T-helper 1 cell treated with Interleukin-12 subunit alpha and Interleukin-12 subunit beta and Interleukin-4 antibody, amounts not matched to agents 30 μg/mL and 1 μg/mL, for 36 hours (primary cell): ENCODE results near the gene RPSA.

Source experiments
- H3K27ac Mint-ChIP-seq: one replicate; pipeline ENCODE4 v1.8.0; 2021; ENCODE audit warnings: mild to moderate bottlenecking, mixed read lengths
- H3K27me3 Mint-ChIP-seq: one replicate; pipeline ENCODE4 v1.8.0; 2021; ENCODE audit warnings: low read depth, mixed read lengths
- H3K36me3 Mint-ChIP-seq: one replicate; pipeline ENCODE4 v1.8.0; 2021; ENCODE audit warnings: low read depth, mixed read lengths
- H3K4me1 Mint-ChIP-seq: one replicate; pipeline ENCODE4 v1.8.0; 2021; ENCODE audit warnings: low read depth, mixed read lengths
- H3K4me3 Mint-ChIP-seq: one replicate; pipeline ENCODE4 v1.8.0; 2021; ENCODE audit warnings: mild to moderate bottlenecking, moderate library complexity, mixed read lengths
- H3K9me3 Mint-ChIP-seq: one replicate; pipeline ENCODE4 v1.8.0; 2021; ENCODE audit warnings: mixed read lengths

The RPSA gene

GRCh38 chr3:39423436-39423970 is 17.0 kb downstream of the RPSA start:
- H3K27ac Mint-ChIP-seq, result no peak overlapping the region

GRCh38 chr3:39426312-39426711 is 19.8 kb downstream of the RPSA start:
- Mint-ChIP-seq H3K27ac (no peak overlapping the region), H3K4me1 (no peaks in the 10 kb centered on the region), H3K36me3 (no peaks in the 10 kb centered on the region), H3K27me3 (no peaks in the 10 kb centered on the region), H3K4me3 (no peak overlapping the region), H3K9me3 (no peaks in the 10 kb centered on the region)

More at GRCh38 chr3:39423436-39423970, 17.0 kb downstream of the RPSA start:
- Mint-ChIP-seq H3K4me1 (no peaks in the 10 kb centered on the region), H3K36me3 (no peaks in the 10 kb centered on the region), H3K27me3 (no peaks in the 10 kb centered on the region), H3K4me3 (no peak overlapping the region), H3K9me3 (no peaks in the 10 kb centered on the region)

GRCh38 chr3:39427506-39427905 is 21.0 kb downstream of the RPSA start:
- Mint-ChIP-seq H3K4me3 (no peak overlapping the region), H3K36me3 (no peaks in the 10 kb centered on the region), H3K27me3 (no peaks in the 10 kb centered on the region), H3K27ac (no peak overlapping the region), H3K9me3 (no peaks in the 10 kb centered on the region), H3K4me1 (no peaks in the 10 kb centered on the region)

GRCh38 chr3:39428745-39429201 is 22.3 kb downstream of the RPSA start:
- Mint-ChIP-seq H3K27ac (no peak overlapping the region), H3K36me3 (no peaks in the 10 kb centered on the region), H3K9me3 (no peaks in the 10 kb centered on the region), H3K4me1 (no peaks in the 10 kb centered on the region), H3K4me3 (no peak overlapping the region), H3K27me3 (no peaks in the 10 kb centered on the region)

- Mint-ChIP-seq H3K9me3 (no peaks in the 10 kb centered on the region), H3K4me3 (no peak overlapping the region), H3K27ac (no peak overlapping the region), H3K4me1 (no peaks in the 10 kb centered on the region), H3K27me3 (no peaks in the 10 kb centered on the region), H3K36me3 (no peaks in the 10 kb centered on the region)
These were observed 22.9 kb downstream of the RPSA start for GRCh38 chr3:39429466-39429865.

DNA sequence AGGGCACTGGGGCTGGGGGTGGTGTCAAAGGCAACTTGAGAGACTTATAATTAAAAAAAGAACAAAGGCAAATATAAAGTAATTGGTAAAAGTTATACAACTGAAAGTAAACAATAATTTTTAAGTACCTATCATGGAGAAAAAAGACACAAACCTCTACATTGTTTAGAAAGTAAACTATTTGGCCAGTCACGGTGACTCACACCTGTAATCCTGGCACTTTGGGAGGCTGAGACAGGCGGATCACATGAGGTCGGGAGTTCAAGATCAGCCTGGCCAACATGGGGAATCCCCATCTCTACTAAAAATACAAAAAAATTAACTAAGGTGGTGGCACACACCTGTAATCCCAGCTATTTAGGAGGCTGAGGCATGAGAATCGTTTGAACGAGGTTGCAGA is 25.8 kb downstream of the RPSA start:
- H3K27ac Mint-ChIP-seq, result no peak overlapping the region

GRCh38 chr3:39433642-39434041 is 27.1 kb downstream of the RPSA start:
- no peaks in the 10 kb centered on the region for H3K4me1 Mint-ChIP-seq
- H3K9me3 Mint-ChIP-seq, result no peaks in the 10 kb centered on the region

More for the DNA sequence above, 25.8 kb downstream of the RPSA start:
- no peaks in the 10 kb centered on the region for H3K9me3 Mint-ChIP-seq
- no peaks in the 10 kb centered on the region for H3K4me1 Mint-ChIP-seq
- H3K36me3 Mint-ChIP-seq, result no peaks in the 10 kb centered on the region
- no peak overlapping the region for H3K4me3 Mint-ChIP-seq
- no peaks in the 10 kb centered on the region for H3K27me3 Mint-ChIP-seq

GRCh38 chr3:39434574-39434973 is 28.1 kb downstream of the RPSA start:
- H3K4me1 Mint-ChIP-seq, result no peaks in the 10 kb centered on the region
- H3K9me3 Mint-ChIP-seq, result no peaks in the 10 kb centered on the region
- no peak overlapping the region for H3K27ac Mint-ChIP-seq
- no peaks in the 10 kb centered on the region for H3K36me3 Mint-ChIP-seq
- no peak overlapping the region for H3K4me3 Mint-ChIP-seq
- no peaks in the 10 kb centered on the region for H3K27me3 Mint-ChIP-seq

More at GRCh38 chr3:39433642-39434041, 27.1 kb downstream of the RPSA start:
- Mint-ChIP-seq H3K36me3 (no peaks in the 10 kb centered on the region), H3K27me3 (no peaks in the 10 kb centered on the region), H3K27ac (no peak overlapping the region), H3K4me3 (no peak overlapping the region)

GRCh38 chr3:39435006-39435748 is 28.7 kb downstream of the RPSA start:
- no peak overlapping the region for H3K27ac Mint-ChIP-seq
- H3K27me3 Mint-ChIP-seq, result no peaks in the 10 kb centered on the region
- no peaks in the 10 kb centered on the region for H3K9me3 Mint-ChIP-seq
- H3K4me3 Mint-ChIP-seq, result no peak overlapping the region
- no peaks in the 10 kb centered on the region for H3K4me1 Mint-ChIP-seq
- no peaks in the 10 kb centered on the region for H3K36me3 Mint-ChIP-seq

DNA sequence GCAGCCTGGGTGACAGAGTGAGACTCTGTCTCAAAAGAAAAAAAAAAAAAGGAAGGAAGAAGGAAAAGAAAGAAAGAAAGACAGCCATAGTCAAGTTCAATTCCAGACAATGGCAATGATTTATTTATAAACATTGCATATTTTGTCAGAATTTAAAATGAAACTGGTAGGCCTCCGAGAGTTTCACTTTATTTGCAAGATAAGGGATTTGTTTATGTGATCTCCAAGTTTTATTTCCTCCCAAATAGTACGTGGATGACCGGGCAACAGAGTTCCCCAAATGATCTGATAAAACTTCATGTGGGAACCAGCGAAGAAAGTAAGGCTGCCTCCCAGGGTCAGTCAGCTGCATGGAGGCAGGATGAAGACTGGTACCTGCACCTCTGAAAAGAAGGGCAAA is 32.4 kb downstream of the RPSA start:
- Mint-ChIP-seq H3K4me3 (no peak overlapping the region), H3K36me3 (no peaks in the 10 kb centered on the region), H3K4me1 (no peaks in the 10 kb centered on the region)

GRCh38 chr3:39440316-39440715 is 33.8 kb downstream of the RPSA start:
- no peaks in the 10 kb centered on the region for H3K36me3 Mint-ChIP-seq
- no peaks in the 10 kb centered on the region for H3K9me3 Mint-ChIP-seq
- H3K4me3 Mint-ChIP-seq, result no peak overlapping the region
- H3K4me1 Mint-ChIP-seq, result no peaks in the 10 kb centered on the region
- no peaks in the 10 kb centered on the region for H3K27me3 Mint-ChIP-seq
- no peak overlapping the region for H3K27ac Mint-ChIP-seq

More for the DNA sequence above, 32.4 kb downstream of the RPSA start:
- Mint-ChIP-seq H3K27me3 (no peaks in the 10 kb centered on the region), H3K9me3 (no peaks in the 10 kb centered on the region), H3K27ac (no peak overlapping the region)

DNA sequence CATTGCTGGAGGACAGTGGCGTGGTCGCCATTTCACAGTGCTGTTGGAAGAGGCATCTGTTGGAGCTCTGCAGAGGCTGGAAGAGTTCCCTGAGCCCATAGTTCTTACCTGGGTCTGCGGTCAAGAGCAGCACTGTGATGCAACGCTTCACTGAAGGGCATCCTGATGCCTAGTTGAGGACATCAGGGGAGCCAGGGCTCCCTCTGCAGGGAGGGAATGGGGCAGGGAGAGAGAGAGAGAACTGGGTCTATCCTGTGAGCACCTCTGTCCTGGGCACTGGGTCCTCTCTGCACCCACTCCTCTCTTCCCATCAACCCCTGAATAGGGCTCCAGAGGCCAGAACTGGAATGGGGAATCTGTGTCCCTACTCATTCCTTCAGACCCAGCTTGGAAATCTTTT is 37.0 kb downstream of the RPSA start:
- Mint-ChIP-seq H3K27ac (no peak overlapping the region), H3K4me1 (no peaks in the 10 kb centered on the region), H3K27me3 (no peaks in the 10 kb centered on the region), H3K36me3 (no peaks in the 10 kb centered on the region), H3K9me3 (no peaks in the 10 kb centered on the region), H3K4me3 (no peak overlapping the region)

DNA sequence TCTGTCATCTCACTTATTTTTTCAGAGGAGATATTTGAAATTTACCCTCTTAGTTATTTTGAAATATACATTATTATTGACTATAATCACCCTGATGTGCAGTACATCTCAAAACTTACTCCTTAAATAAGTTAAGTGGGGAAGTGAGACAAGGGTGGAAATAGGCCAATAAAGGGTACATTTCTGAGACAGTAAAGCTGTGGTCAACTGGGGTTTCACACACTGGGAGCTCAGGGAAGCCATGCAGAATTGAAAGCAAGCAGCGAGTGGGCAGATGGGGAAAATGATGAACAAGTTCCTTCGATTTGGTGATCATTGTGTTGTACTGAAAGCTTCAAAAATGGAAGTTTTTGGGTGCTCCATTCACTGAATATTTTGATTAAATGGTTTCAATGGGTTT is 39.4 kb downstream of the RPSA start:
- Mint-ChIP-seq H3K4me1 (no peaks in the 10 kb centered on the region), H3K4me3 (no peak overlapping the region), H3K27ac (no peak overlapping the region), H3K27me3 (no peaks in the 10 kb centered on the region), H3K9me3 (no peaks in the 10 kb centered on the region), H3K36me3 (no peaks in the 10 kb centered on the region)

- H3K36me3 Mint-ChIP-seq, result no peaks in the 10 kb centered on the region
- no peaks in the 10 kb centered on the region for H3K27me3 Mint-ChIP-seq
- H3K9me3 Mint-ChIP-seq, result no peaks in the 10 kb centered on the region
- no peak overlapping the region for H3K4me3 Mint-ChIP-seq
- no peaks in the 10 kb centered on the region for H3K4me1 Mint-ChIP-seq
- H3K27ac Mint-ChIP-seq, result no peak overlapping the region
These were observed 39.9 kb downstream of the RPSA start for GRCh38 chr3:39446444-39446843.

- Mint-ChIP-seq H3K4me3 (no peak overlapping the region), H3K9me3 (no peaks in the 10 kb centered on the region), H3K4me1 (no peaks in the 10 kb centered on the region), H3K36me3 (no peaks in the 10 kb centered on the region), H3K27ac (no peak overlapping the region), H3K27me3 (peaks cover 5% of the 10 kb centered on the region)
These were observed 41.3 kb downstream of the RPSA start for GRCh38 chr3:39447637-39448483.
